ENCODE results near the gene RAF1. TPM values are rescaled to one million over a fixed set of nuclear protein-coding genes. Genes with fewer than 3 reads are reported as not detected.
"Not testable (repeated sequence)": the region's sequence is repeated elsewhere in the genome, so short reads cannot be mapped to it uniquely, and the experiment has no call there.

The RAF1 gene
- total RNA-seq, 1 donor from 2014 or later, result 90.3 TPM

GRCh38 chr3:12663401-12663935 is 449 bp downstream of the RAF1 start:
- Mint-ChIP-seq H3K9me3 (ENCODE audit: unreplicated experiment) (no peaks in the 10 kb centered on the region), H3K4me3 (ENCODE audit: unreplicated experiment) (peak overlapping the region; percentile 96), H3K27me3 (ENCODE audit: unreplicated experiment) (no peaks in the 10 kb centered on the region), H3K27ac (ENCODE audit: unreplicated experiment) (peak overlapping the region; percentile 99), H3K4me1 (ENCODE audit: unreplicated experiment) (peaks cover 44% of the 10 kb centered on the region), H3K36me3 (ENCODE audit: unreplicated experiment) (no peaks in the 10 kb centered on the region)
- no peak for TF ChIP-seq CTCF (IDR thresholded peaks at IDR 0.05)
- DNase-seq (ENCODE audit: extremely low spot score, unreplicated experiment), result no peak

DNA sequence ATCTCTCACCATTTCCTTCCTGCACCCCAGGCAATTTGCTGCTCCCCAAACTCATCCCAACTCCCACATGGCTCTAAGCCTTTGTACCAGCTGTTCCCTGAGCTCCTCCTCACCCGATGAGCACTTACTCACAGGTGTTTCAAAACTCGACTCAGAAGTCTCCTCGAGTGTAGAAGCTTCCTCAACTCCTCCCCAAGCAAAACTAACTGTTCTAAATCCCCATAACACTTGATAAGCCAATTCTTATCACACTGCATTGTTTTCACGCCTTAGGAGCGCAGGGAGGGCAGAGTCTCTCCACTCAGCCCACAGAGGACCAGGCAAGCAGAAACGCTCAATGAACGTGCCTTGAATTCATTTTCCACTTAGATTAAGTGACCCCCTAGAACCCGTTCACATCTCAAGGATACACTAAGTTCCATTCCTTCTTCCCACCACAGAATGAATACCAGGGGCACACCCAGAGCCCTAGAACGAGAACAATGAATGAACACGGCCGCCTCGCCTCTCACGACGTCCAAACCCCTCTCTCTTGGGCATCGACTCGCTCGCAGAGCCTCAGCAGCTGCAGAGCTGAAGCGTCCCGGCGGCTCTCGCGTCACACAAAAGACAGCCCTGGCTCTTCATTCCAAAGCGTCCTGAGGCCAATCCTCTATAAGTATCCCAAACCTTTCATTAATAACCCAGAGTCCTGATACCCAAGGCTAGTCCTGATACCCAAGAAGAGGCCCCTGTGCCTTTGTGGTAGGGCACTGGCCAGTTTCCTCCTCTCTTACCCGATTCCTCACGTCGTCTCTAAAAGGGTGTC is 1.1 kb downstream of the RAF1 start:
- no peaks in the 10 kb centered on the region for H3K27me3 Mint-ChIP-seq (ENCODE audit: unreplicated experiment)
- peak overlapping the region; percentile 99 for H3K27ac Mint-ChIP-seq (ENCODE audit: unreplicated experiment)
- no peak for TF ChIP-seq CTCF (IDR thresholded peaks at IDR 0.05)
- peak; percentile 82 for DNase-seq (ENCODE audit: extremely low spot score, unreplicated experiment)
- H3K36me3 Mint-ChIP-seq (ENCODE audit: unreplicated experiment), result no peaks in the 10 kb centered on the region
- H3K4me3 Mint-ChIP-seq (ENCODE audit: unreplicated experiment), result peak overlapping the region; percentile 96
- no peaks in the 10 kb centered on the region for H3K9me3 Mint-ChIP-seq (ENCODE audit: unreplicated experiment)
- peaks cover 48% of the 10 kb centered on the region for H3K4me1 Mint-ChIP-seq (ENCODE audit: unreplicated experiment)

- H3K9me3 Mint-ChIP-seq (ENCODE audit: unreplicated experiment), result no peaks in the 10 kb centered on the region
- no peaks in the 10 kb centered on the region for H3K27me3 Mint-ChIP-seq (ENCODE audit: unreplicated experiment)
- H3K4me3 Mint-ChIP-seq (ENCODE audit: unreplicated experiment), result peak overlapping the region; percentile 96
- DNase-seq (ENCODE audit: extremely low spot score, unreplicated experiment), result peak; percentile 56
- no peak for TF ChIP-seq CTCF (IDR thresholded peaks at IDR 0.05)
- no peaks in the 10 kb centered on the region for H3K36me3 Mint-ChIP-seq (ENCODE audit: unreplicated experiment)
- H3K4me1 Mint-ChIP-seq (ENCODE audit: unreplicated experiment), result peaks cover 50% of the 10 kb centered on the region
- H3K27ac Mint-ChIP-seq (ENCODE audit: unreplicated experiment), result peak overlapping the region; percentile 99
These were observed 1.9 kb downstream of the RAF1 start for GRCh38 chr3:12661926-12662592.

DNA sequence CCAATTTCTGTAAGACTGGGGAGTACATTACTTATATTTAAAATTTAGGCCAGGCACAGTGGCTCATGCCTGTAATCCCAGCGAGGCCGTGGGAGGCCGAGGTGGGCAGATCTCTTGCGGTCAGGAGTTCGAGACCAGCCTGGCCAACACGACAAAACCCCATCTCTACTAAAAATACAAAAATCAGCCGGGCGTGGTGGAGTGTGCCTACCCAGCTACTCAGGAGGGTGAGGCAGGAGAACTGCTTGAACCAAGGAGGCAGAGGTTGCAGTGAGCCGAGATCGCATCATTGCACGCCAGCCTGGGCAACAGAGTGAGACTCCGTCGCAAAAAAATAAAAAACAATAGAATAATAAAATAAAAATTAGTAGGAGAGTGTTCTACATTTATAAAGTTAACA is 2.5 kb downstream of the RAF1 start:
- H3K36me3 Mint-ChIP-seq (ENCODE audit: unreplicated experiment); H3K27ac Mint-ChIP-seq (ENCODE audit: unreplicated experiment); H3K9me3 Mint-ChIP-seq (ENCODE audit: unreplicated experiment); H3K27me3 Mint-ChIP-seq (ENCODE audit: unreplicated experiment): not testable (repeated sequence)
- Mint-ChIP-seq H3K4me1 (ENCODE audit: unreplicated experiment) (peaks cover 50% of the 10 kb centered on the region), H3K4me3 (ENCODE audit: unreplicated experiment) (peak overlapping the region; percentile 5)
- DNase-seq (ENCODE audit: extremely low spot score, unreplicated experiment), result peak; percentile 70

- H3K4me1 Mint-ChIP-seq (ENCODE audit: unreplicated experiment), result peaks cover 55% of the 10 kb centered on the region
- H3K27ac Mint-ChIP-seq (ENCODE audit: unreplicated experiment), result peak overlapping the region; percentile 70
- H3K9me3 Mint-ChIP-seq (ENCODE audit: unreplicated experiment), result no peaks in the 10 kb centered on the region
- TF ChIP-seq CTCF (IDR thresholded peaks at IDR 0.05), result no peak
- no peak for DNase-seq (ENCODE audit: extremely low spot score, unreplicated experiment)
- no peaks in the 10 kb centered on the region for H3K36me3 Mint-ChIP-seq (ENCODE audit: unreplicated experiment)
- no peaks in the 10 kb centered on the region for H3K27me3 Mint-ChIP-seq (ENCODE audit: unreplicated experiment)
- no peak overlapping the region for H3K4me3 Mint-ChIP-seq (ENCODE audit: unreplicated experiment)
These were observed 3.7 kb downstream of the RAF1 start for GRCh38 chr3:12660196-12660595.
